GM23338 (cell line): Measurements from ENCODE around the gene SMIM41. TPM values are rescaled to one million over a fixed set of nuclear protein-coding genes. Genes with fewer than 3 reads are reported as not detected.

Source experiments
- ATAC-seq: fragments of 200-7000 bp; cut with Tn5 transposase; 3 replicates; pipeline ENCODE4 v1.9.1; 2020
- DNase-seq: peaks from one replicate; pipeline ENCODE4 v3.0.0-alpha.2; 2015; ENCODE audit warnings: low spot score
- H2AFZ ChIP-seq: fragments of 200-600 bp; sonication (generic); 2 replicates; pipeline ENCODE4 v1.8.0; 2016; ENCODE audit warnings: antibody characterized with exemption, mild to moderate bottlenecking, moderate library complexity
- H3F3A ChIP-seq: fragments of 200-600 bp; sonication (generic); replicated peaks from 2 replicates; pipeline ENCODE4 v1.8.0; 2017; ENCODE audit warnings: antibody characterized with exemption, mixed run types, low read depth
- H3K27ac ChIP-seq: fragments of 200-600 bp; sonication (generic); 2 replicates; pipeline ENCODE4 v1.6.1; 2016; ENCODE audit warnings: low read depth
- H3K27me3 ChIP-seq: fragments of 200-600 bp; sonication (generic); 2 replicates; pipeline ENCODE4 v1.8.0; 2016; ENCODE audit warnings: mild to moderate bottlenecking, mixed run types, moderate library complexity; ENCODE audit not compliant: insufficient read depth
- H3K36me3 ChIP-seq: fragments of 200-600 bp; sonication (generic); 2 replicates; pipeline ENCODE4 v1.8.0; 2016; ENCODE audit warnings: mild to moderate bottlenecking; ENCODE audit not compliant: insufficient read depth
- H3K4me1 ChIP-seq: fragments of 200-600 bp; sonication (generic); 2 replicates; pipeline ENCODE4 v1.8.0; 2016; ENCODE audit warnings: mild to moderate bottlenecking, moderate library complexity; ENCODE audit not compliant: insufficient read depth
- H3K4me2 ChIP-seq: fragments of 200-600 bp; sonication (generic); 2 replicates; pipeline ENCODE4 v1.7.1; 2017; ENCODE audit warnings: mixed run types
- H3K4me3 ChIP-seq: fragments of 200-600 bp; sonication (generic); 2 replicates; pipeline ENCODE4 v1.6.1; 2016; ENCODE audit warnings: mixed run types
- H3K79me2 ChIP-seq: fragments of 200-600 bp; sonication (generic); replicated peaks from 2 replicates; pipeline ENCODE4 v1.8.0; 2017; ENCODE audit warnings: mild to moderate bottlenecking; ENCODE audit not compliant: insufficient read depth
- H3K9me2 ChIP-seq: fragments of 200-600 bp; sonication (generic); 2 replicates; pipeline ENCODE4 v1.8.0; 2017; ENCODE audit not compliant: insufficient read depth
- H4K20me1 ChIP-seq: fragments of 200-600 bp; sonication (generic); replicated peaks from 2 replicates; pipeline ENCODE4 v1.8.0; 2017; ENCODE audit warnings: mild to moderate bottlenecking; ENCODE audit not compliant: insufficient read depth
- H3K27ac Mint-ChIP-seq: 2 replicates; pipeline ENCODE4 v1.8.0; 2020; ENCODE audit warnings: inconsistent platforms, mild to moderate bottlenecking, moderate library complexity, mixed read lengths
- H3K27me3 Mint-ChIP-seq: 3 replicates; pipeline ENCODE4 v1.8.0; 2022; ENCODE audit warnings: low read depth, mild to moderate bottlenecking, moderate library complexity, mixed read lengths, inconsistent platforms; ENCODE audit not compliant: insufficient read depth, poor library complexity
- H3K36me3 Mint-ChIP-seq: 3 replicates; pipeline ENCODE4 v1.8.0; 2021; ENCODE audit warnings: low read depth, mild to moderate bottlenecking, inconsistent platforms, moderate library complexity, mixed read lengths
- H3K4me1 Mint-ChIP-seq: 3 replicates; pipeline ENCODE4 v1.8.0; 2020; ENCODE audit warnings: mild to moderate bottlenecking, inconsistent platforms, mixed read lengths
- H3K4me3 Mint-ChIP-seq: 3 replicates; pipeline ENCODE4 v1.8.0; 2021; ENCODE audit warnings: moderate library complexity, mild to moderate bottlenecking, inconsistent platforms, mixed read lengths
- H3K9me3 Mint-ChIP-seq: 3 replicates; pipeline ENCODE4 v1.8.0; 2020; ENCODE audit warnings: moderate library complexity, mild to moderate bottlenecking, inconsistent platforms, mixed read lengths
- CREB1 ChIP-seq: fragments of 250-450 bp; sonication (Bioruptor Pico); IDR thresholded peaks from 2 replicates; pipeline ENCODE4 v1.5.0; 2020; ENCODE audit warnings: low read depth, mild to moderate bottlenecking, moderate library complexity
- CTCF ChIP-seq, 2 experiments: fragments of 200-600 bp in 1 of 2; sonication (generic) in 1 of 2; conservative IDR thresholded peaks; 2 replicates each; pipeline versions ENCODE4 v1.5.1 to v1.6.1; 2016 to 2017; ENCODE audit warnings: antibody characterized with exemption in 2 of 2, low read depth in 2 of 2, mild to moderate bottlenecking in 2 of 2, moderate library complexity in 1 of 2
- ETS1 ChIP-seq: IDR thresholded peaks from 2 replicates; pipeline ENCODE4 v1.6.1; 2016; ENCODE audit warnings: antibody characterized with exemption
- EZH2 ChIP-seq: fragments of 200-600 bp; sonication (generic); IDR thresholded peaks from one replicate; pipeline ENCODE4 v1.8.0; 2017; ENCODE audit warnings: antibody characterized with exemption, mild to moderate bottlenecking, low read depth; ENCODE audit not compliant: unreplicated experiment
- EZH2phosphoT487 ChIP-seq: fragments of 200-600 bp; sonication (generic); IDR thresholded peaks from one replicate; pipeline ENCODE4 v1.8.1; 2018; ENCODE audit warnings: antibody characterized with exemption; ENCODE audit not compliant: unreplicated experiment
- JUNB ChIP-seq: IDR thresholded peaks from one replicate; pipeline ENCODE4 v1.6.1; 2016; ENCODE audit warnings: antibody characterized with exemption; ENCODE audit not compliant: unreplicated experiment
- NANOG ChIP-seq: IDR thresholded peaks from 2 replicates; pipeline ENCODE4 v1.6.1; 2016; ENCODE audit warnings: antibody characterized with exemption, borderline replicate concordance
- POLR2AphosphoS5 ChIP-seq: IDR thresholded peaks from 2 replicates; pipeline ENCODE4 v1.6.1; 2016; ENCODE audit warnings: antibody characterized with exemption, low read depth
- STAT1 ChIP-seq: IDR thresholded peaks from one replicate; pipeline ENCODE4 v1.6.1; 2016; ENCODE audit warnings: antibody characterized with exemption; ENCODE audit not compliant: unreplicated experiment
- ZNF114 ChIP-seq: fragments of 250-450 bp; sonication (Bioruptor Pico); IDR thresholded peaks from 2 replicates; pipeline ENCODE4 v1.5.0; 2020; ENCODE audit warnings: mild to moderate bottlenecking, moderate library complexity
- ZNF331 ChIP-seq: fragments of 250-450 bp; sonication (Bioruptor Pico); IDR thresholded peaks from 2 replicates; pipeline ENCODE4 v1.5.0; 2020; ENCODE audit warnings: low read depth, mild to moderate bottlenecking, moderate library complexity
- polyA plus RNA-seq: library from polyadenylated mRNA; unstranded; fragments of >200 nt; fragmentation: Nextera tagmentation; extraction: Ambion mirVana; gene quantifications from 2 replicates; pipeline ENCODE4 v1.2.1, GENCODE V29; 2016
- total RNA-seq: library from RNA; depleted of rRNA; stranded (reverse); fragments of >200 nt; shearing (Covaris generic); gene quantifications from 2 replicates; pipeline ENCODE4 v1.2.3, GENCODE V29; 2014
- TF ChIP-seq, protein P1 (sequence below): IDR thresholded peaks from one replicate; pipeline ENCODE4 v1.6.1; 2018; ENCODE audit warnings: antibody characterized with exemption; ENCODE audit not compliant: unreplicated experiment
- TF ChIP-seq, protein P2 (sequence below): fragments of 250-450 bp; sonication (Bioruptor Pico); IDR thresholded peaks from 2 replicates; pipeline ENCODE4 v1.5.0; 2020; ENCODE audit warnings: mild to moderate bottlenecking, moderate library complexity

The SMIM41 gene
- total and polyA plus RNA-seq, 2 experiments from 2014 or later = 0.66 TPM

DNA sequence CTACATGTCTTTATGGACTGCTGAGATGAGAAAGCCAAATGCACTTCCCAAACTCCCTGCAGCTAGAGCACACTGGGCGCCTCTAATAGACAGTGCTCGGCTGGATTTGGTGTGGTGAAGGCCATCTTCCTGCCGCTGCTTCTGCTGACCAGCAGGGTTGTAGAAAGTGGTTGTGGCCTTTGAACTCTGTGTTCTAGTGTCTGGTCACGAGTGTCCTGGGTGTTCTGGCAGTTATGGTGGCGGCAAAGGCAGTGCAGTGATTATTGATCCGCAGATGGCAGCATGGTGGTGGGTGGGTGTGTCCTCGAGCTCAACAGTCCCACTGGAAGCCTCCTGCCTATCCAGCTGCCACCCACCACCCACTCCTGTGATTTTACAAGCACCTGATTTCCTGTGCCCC lies 43.4 kb downstream of the SMIM41 start:
- H3K4me1 ChIP-seq = peaks cover 71% of the 10 kb centered on the region
- TF ChIP-seq ZNF331 (CRISPR knock-in tag) (no peak), CREB1 (CRISPR knock-in tag) (no peak), ZNF114 (CRISPR knock-in tag) (no peak), NANOG (no peak), EZH2phosphoT487 (no peak), EZH2 (no peak), CTCF (conservative IDR thresholded peaks at IDR 0.05; ENCODE audit: low read depth in 2 of 2) (no peak), JUNB (no peak), STAT1 (no peak), ETS1 (no peak), POLR2AphosphoS5 (no peak)
- TF ChIP-seq, protein P1, sequence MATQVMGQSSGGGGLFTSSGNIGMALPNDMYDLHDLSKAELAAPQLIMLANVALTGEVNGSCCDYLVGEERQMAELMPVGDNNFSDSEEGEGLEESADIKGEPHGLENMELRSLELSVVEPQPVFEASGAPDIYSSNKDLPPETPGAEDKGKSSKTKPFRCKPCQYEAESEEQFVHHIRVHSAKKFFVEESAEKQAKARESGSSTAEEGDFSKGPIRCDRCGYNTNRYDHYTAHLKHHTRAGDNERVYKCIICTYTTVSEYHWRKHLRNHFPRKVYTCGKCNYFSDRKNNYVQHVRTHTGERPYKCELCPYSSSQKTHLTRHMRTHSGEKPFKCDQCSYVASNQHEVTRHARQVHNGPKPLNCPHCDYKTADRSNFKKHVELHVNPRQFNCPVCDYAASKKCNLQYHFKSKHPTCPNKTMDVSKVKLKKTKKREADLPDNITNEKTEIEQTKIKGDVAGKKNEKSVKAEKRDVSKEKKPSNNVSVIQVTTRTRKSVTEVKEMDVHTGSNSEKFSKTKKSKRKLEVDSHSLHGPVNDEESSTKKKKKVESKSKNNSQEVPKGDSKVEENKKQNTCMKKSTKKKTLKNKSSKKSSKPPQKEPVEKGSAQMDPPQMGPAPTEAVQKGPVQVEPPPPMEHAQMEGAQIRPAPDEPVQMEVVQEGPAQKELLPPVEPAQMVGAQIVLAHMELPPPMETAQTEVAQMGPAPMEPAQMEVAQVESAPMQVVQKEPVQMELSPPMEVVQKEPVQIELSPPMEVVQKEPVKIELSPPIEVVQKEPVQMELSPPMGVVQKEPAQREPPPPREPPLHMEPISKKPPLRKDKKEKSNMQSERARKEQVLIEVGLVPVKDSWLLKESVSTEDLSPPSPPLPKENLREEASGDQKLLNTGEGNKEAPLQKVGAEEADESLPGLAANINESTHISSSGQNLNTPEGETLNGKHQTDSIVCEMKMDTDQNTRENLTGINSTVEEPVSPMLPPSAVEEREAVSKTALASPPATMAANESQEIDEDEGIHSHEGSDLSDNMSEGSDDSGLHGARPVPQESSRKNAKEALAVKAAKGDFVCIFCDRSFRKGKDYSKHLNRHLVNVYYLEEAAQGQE = no peak
- TF ChIP-seq, protein P2, sequence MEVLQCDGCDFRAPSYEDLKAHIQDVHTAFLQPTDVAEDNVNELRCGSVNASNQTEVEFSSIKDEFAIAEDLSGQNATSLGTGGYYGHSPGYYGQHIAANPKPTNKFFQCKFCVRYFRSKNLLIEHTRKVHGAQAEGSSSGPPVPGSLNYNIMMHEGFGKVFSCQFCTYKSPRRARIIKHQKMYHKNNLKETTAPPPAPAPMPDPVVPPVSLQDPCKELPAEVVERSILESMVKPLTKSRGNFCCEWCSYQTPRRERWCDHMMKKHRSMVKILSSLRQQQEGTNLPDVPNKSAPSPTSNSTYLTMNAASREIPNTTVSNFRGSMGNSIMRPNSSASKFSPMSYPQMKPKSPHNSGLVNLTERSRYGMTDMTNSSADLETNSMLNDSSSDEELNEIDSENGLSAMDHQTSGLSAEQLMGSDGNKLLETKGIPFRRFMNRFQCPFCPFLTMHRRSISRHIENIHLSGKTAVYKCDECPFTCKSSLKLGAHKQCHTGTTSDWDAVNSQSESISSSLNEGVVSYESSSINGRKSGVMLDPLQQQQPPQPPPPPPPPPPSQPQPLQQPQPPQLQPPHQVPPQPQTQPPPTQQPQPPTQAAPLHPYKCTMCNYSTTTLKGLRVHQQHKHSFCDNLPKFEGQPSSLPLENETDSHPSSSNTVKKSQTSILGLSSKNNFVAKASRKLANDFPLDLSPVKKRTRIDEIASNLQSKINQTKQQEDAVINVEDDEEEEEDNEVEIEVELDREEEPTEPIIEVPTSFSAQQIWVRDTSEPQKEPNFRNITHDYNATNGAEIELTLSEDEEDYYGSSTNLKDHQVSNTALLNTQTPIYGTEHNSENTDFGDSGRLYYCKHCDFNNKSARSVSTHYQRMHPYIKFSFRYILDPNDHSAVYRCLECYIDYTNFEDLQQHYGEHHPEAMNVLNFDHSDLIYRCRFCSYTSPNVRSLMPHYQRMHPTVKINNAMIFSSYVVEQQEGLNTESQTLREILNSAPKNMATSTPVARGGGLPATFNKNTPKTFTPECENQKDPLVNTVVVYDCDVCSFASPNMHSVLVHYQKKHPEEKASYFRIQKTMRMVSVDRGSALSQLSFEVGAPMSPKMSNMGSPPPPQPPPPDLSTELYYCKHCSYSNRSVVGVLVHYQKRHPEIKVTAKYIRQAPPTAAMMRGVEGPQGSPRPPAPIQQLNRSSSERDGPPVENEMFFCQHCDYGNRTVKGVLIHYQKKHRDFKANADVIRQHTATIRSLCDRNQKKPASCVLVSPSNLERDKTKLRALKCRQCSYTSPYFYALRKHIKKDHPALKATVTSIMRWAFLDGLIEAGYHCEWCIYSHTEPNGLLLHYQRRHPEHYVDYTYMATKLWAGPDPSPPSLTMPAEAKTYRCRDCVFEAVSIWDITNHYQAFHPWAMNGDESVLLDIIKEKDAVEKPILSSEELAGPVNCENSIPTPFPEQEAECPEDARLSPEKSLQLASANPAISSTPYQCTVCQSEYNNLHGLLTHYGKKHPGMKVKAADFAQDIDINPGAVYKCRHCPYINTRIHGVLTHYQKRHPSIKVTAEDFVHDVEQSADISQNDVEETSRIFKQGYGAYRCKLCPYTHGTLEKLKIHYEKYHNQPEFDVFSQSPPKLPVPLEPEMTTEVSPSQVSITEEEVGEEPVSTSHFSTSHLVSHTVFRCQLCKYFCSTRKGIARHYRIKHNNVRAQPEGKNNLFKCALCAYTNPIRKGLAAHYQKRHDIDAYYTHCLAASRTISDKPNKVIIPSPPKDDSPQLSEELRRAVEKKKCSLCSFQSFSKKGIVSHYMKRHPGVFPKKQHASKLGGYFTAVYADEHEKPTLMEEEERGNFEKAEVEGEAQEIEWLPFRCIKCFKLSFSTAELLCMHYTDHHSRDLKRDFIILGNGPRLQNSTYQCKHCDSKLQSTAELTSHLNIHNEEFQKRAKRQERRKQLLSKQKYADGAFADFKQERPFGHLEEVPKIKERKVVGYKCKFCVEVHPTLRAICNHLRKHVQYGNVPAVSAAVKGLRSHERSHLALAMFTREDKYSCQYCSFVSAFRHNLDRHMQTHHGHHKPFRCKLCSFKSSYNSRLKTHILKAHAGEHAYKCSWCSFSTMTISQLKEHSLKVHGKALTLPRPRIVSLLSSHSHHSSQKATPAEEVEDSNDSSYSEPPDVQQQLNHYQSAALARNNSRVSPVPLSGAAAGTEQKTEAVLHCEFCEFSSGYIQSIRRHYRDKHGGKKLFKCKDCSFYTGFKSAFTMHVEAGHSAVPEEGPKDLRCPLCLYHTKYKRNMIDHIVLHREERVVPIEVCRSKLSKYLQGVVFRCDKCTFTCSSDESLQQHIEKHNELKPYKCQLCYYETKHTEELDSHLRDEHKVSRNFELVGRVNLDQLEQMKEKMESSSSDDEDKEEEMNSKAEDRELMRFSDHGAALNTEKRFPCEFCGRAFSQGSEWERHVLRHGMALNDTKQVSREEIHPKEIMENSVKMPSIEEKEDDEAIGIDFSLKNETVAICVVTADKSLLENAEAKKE (CRISPR knock-in tag) = no peak
- H3K79me2 ChIP-seq = no peaks in the 10 kb centered on the region

More for the DNA sequence above, 43.4 kb downstream of the SMIM41 start:
- no peak for ATAC-seq
- H3K4me2 ChIP-seq = peak overlapping the region; percentile 77; the same call in 1 of the 2 replicates
- no peak for DNase-seq
- H3K4me3 ChIP-seq = no peak overlapping the region
- peaks cover 16% of the 10 kb centered on the region; the same call in 1 of the 2 replicates for H3F3A ChIP-seq
- no peak overlapping the region for H3K27ac ChIP-seq
- H2AFZ ChIP-seq = no peak overlapping the region
- Mint-ChIP-seq H3K4me1 (peaks cover 83% of the 10 kb centered on the region), H3K36me3 (no peaks in the 10 kb centered on the region), H3K9me3 (no peaks in the 10 kb centered on the region; the same call in 2 of the 3 replicates), H3K27me3 (peaks cover 33% of the 10 kb centered on the region), H3K27ac (no peak overlapping the region), H3K4me3 (no peak overlapping the region; the same call in 2 of the 3 replicates)
- no peaks in the 10 kb centered on the region for H3K36me3 ChIP-seq
- no peaks in the 10 kb centered on the region for H3K27me3 ChIP-seq
- H3K9me2 ChIP-seq = 0 out of 2 replicates have a peak, but pooled peaks cover 3% of the 10 kb centered on the region
- H4K20me1 ChIP-seq = no peaks in the 10 kb centered on the region
